ENCODE data around the gene PGAP3. TPM values are rescaled to one million over a fixed set of nuclear protein-coding genes. Genes with fewer than 3 reads are reported as not detected.

The PGAP3 gene
- total and polyA plus RNA-seq, 3 donors from 2014 or later: 21.1 to 37.4 (median 28.6) TPM

GRCh38 chr17:39648616-39649366, 39.1 kb downstream of the PGAP3 start:
- Histone ChIP-seq H3K27me3 (no peaks in the 10 kb centered on the region), H3K4me1 (peaks cover 23% of the 10 kb centered on the region), H3K27ac (no peak overlapping the region), H3K36me3 (ENCODE audit: low read depth, missing control alignments) (no peaks in the 10 kb centered on the region), H3K4me3 (no peak overlapping the region), H3K9me3 (no peaks in the 10 kb centered on the region)
- DNase-seq: no peak
- intact Hi-C loops (cut with DNase I; ENCODE audit: low total_unique reads): no loop called here
- no peak for TF ChIP-seq CTCF (IDR thresholded peaks at IDR 0.05)
- no peak for TF ChIP-seq POLR2A (IDR thresholded peaks at IDR 0.05)
- WGBS, 2 donors: 83 to 86% methylated on average over 15 of the region's 15 CpGs

GRCh38 chr17:39647256-39647655, 40.6 kb downstream of the PGAP3 start:
- Histone ChIP-seq H3K4me3 (no peak overlapping the region), H3K9me3 (no peaks in the 10 kb centered on the region), H3K36me3 (ENCODE audit: low read depth, missing control alignments) (no peaks in the 10 kb centered on the region), H3K27me3 (no peaks in the 10 kb centered on the region), H3K27ac (no peak overlapping the region), H3K4me1 (peaks cover 13% of the 10 kb centered on the region)
- intact Hi-C loops (cut with DNase I; ENCODE audit: low total_unique reads): no loop called here
- TF ChIP-seq POLR2A (IDR thresholded peaks at IDR 0.05) (no peak), CTCF (IDR thresholded peaks at IDR 0.05) (no peak)
- no peak for DNase-seq
- 77 to 83% methylated on average over 5 of the region's 5 CpGs for WGBS, 2 donors

GRCh38 chr17:39643271-39643670, 44.6 kb downstream of the PGAP3 start:
- Histone ChIP-seq H3K4me1 (peaks cover 45% of the 10 kb centered on the region), H3K9me3 (no peaks in the 10 kb centered on the region), H3K27me3 (no peaks in the 10 kb centered on the region), H3K27ac (no peak overlapping the region), H3K4me3 (no peak overlapping the region), H3K36me3 (ENCODE audit: low read depth, missing control alignments) (no peaks in the 10 kb centered on the region)
- TF ChIP-seq CTCF (IDR thresholded peaks at IDR 0.05) (no peak), POLR2A (IDR thresholded peaks at IDR 0.05) (no peak)
- DNase-seq: no peak
- 50 to 54% methylated on average over 1 to 3 of the region's 4 CpGs for WGBS, 2 donors
- intact Hi-C loops (cut with DNase I; ENCODE audit: low total_unique reads): no loop called here

- WGBS, 2 donors: 78 to 85% methylated on average over 9 of the region's 9 CpGs
- peaks cover 50% of the 10 kb centered on the region for H3K4me1 ChIP-seq
- TF ChIP-seq POLR2A (IDR thresholded peaks at IDR 0.05) (no peak), CTCF (IDR thresholded peaks at IDR 0.05) (no peak)
- H3K9me3 ChIP-seq: no peaks in the 10 kb centered on the region
- intact Hi-C loops (cut with DNase I; ENCODE audit: low total_unique reads): no loop called here
- DNase-seq: no peak
- no peaks in the 10 kb centered on the region for H3K27me3 ChIP-seq
- H3K4me3 ChIP-seq: no peak overlapping the region
- H3K27ac ChIP-seq: no peak overlapping the region
- H3K36me3 ChIP-seq (ENCODE audit: low read depth, missing control alignments): no peaks in the 10 kb centered on the region
These were observed 45.4 kb downstream of the PGAP3 start for GRCh38 chr17:39642291-39643074.
